Measurements from ENCODE around the gene DPP10. TPM values are rescaled to one million over a fixed set of nuclear protein-coding genes. Genes with fewer than 3 reads are reported as not detected.

DPP10 gene
- total RNA-seq, 4 donors from 2014 or later, result 3.3 to 6.6 (median 4.7) TPM

- Histone ChIP-seq H3K27ac (replicated peaks in 1 of 4) (no peak overlapping the region), H3K36me3 (no peaks in the 10 kb centered on the region), H3K27me3 (no peaks in the 10 kb centered on the region), H3K9me3 (no peaks in the 10 kb centered on the region), H3K4me1 (no peaks in the 10 kb centered on the region), H3K4me3 (no peak overlapping the region)
- no peak for DNase-seq (ENCODE audit: extremely low spot score)
- intact Hi-C loops (cut with DNase I), result no loop called here
- TF ChIP-seq POLR2A (IDR thresholded peaks at IDR 0.05; ENCODE audit: low read depth) (no peak), EP300 (IDR thresholded peaks at IDR 0.05) (no peak), POLR2AphosphoS5 (IDR thresholded peaks at IDR 0.05) (no peak)
- TF ChIP-seq, protein P1, sequence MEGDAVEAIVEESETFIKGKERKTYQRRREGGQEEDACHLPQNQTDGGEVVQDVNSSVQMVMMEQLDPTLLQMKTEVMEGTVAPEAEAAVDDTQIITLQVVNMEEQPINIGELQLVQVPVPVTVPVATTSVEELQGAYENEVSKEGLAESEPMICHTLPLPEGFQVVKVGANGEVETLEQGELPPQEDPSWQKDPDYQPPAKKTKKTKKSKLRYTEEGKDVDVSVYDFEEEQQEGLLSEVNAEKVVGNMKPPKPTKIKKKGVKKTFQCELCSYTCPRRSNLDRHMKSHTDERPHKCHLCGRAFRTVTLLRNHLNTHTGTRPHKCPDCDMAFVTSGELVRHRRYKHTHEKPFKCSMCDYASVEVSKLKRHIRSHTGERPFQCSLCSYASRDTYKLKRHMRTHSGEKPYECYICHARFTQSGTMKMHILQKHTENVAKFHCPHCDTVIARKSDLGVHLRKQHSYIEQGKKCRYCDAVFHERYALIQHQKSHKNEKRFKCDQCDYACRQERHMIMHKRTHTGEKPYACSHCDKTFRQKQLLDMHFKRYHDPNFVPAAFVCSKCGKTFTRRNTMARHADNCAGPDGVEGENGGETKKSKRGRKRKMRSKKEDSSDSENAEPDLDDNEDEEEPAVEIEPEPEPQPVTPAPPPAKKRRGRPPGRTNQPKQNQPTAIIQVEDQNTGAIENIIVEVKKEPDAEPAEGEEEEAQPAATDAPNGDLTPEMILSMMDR (IDR thresholded peaks at IDR 0.05), result no peak
- 63% methylated on average over 3 of the region's 3 CpGs for WGBS
These were observed 362.8 kb downstream of the DPP10 start for GRCh38 chr2:114805195-114805594.

DNA sequence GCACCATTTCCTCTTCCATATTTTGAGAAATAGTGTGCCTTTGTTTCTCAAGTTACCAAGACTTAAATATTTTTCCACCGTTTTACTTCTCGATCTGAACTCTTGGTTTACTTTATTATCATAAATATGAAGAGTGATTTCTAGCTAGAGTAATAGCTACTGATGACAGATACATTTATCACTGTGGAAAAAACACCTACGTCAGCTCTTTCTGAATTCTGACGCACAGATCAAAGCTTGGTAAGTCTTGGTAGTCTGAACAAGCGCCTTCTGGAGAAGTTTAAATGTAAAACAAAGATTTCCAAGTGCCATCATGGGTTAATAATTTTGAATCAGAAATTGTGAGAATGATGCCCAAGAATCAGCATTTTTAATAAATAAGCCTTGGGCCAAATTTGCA lies 367.7 kb downstream of the DPP10 start:
- DNase-seq (ENCODE audit: extremely low spot score), result no peak
- Histone ChIP-seq H3K27ac (replicated peaks in 1 of 4) (no peak overlapping the region), H3K36me3 (no peaks in the 10 kb centered on the region), H3K27me3 (no peaks in the 10 kb centered on the region), H3K9me3 (no peaks in the 10 kb centered on the region), H3K4me1 (no peaks in the 10 kb centered on the region), H3K4me3 (no peak overlapping the region)
- TF ChIP-seq, protein P1 (IDR thresholded peaks at IDR 0.05), result no peak
- TF ChIP-seq POLR2AphosphoS5 (IDR thresholded peaks at IDR 0.05) (no peak), POLR2A (IDR thresholded peaks at IDR 0.05; ENCODE audit: low read depth) (no peak), EP300 (IDR thresholded peaks at IDR 0.05) (no peak)
- WGBS, result 68% methylated on average over 5 of the region's 5 CpGs
- intact Hi-C loops (cut with DNase I), result no loop called here

DNA sequence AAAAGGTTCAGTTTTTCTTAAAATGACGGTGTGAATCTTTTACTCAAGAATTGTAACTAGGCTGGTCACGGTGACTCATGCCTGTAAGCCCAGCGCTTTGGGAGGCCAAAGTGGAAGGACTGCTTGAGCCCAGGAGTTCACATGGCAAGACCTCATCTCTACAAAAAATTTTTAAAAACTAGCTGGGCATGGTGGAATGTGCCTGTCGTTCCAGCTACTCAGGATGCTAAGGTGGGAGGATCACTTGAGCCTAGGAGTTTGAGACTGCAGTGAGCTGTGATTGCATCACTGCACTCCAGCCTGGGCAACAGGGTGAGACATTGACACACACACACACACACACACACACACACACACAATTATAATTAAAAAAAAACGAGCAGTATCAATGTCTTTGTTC lies 369.8 kb downstream of the DPP10 start:
- 86% methylated on average over 5 of the region's 5 CpGs for WGBS
- Histone ChIP-seq H3K4me1 (no peaks in the 10 kb centered on the region), H3K27ac (replicated peaks in 1 of 4) (no peak overlapping the region), H3K4me3 (no peak overlapping the region), H3K36me3 (no peaks in the 10 kb centered on the region), H3K27me3 (no peaks in the 10 kb centered on the region), H3K9me3 (no peaks in the 10 kb centered on the region)
- DNase-seq (ENCODE audit: extremely low spot score), result no peak
- TF ChIP-seq POLR2AphosphoS5 (IDR thresholded peaks at IDR 0.05), result no peak
- no peak for TF ChIP-seq POLR2A (IDR thresholded peaks at IDR 0.05; ENCODE audit: low read depth)
- no peak for TF ChIP-seq EP300 (IDR thresholded peaks at IDR 0.05)
- TF ChIP-seq, protein P1 (IDR thresholded peaks at IDR 0.05), result no peak
- intact Hi-C loops (cut with DNase I), result no loop called here

GRCh38 chr2:114814355-114814754 lies 371.9 kb downstream of the DPP10 start:
- no peak overlapping the region for H3K4me3 ChIP-seq
- H3K27ac ChIP-seq (replicated peaks in 1 of 4), result no peak overlapping the region
- no peaks in the 10 kb centered on the region for H3K4me1 ChIP-seq
- 85% methylated on average over 6 of the region's 6 CpGs for WGBS
- H3K27me3 ChIP-seq, result no peaks in the 10 kb centered on the region
- H3K9me3 ChIP-seq, result no peaks in the 10 kb centered on the region
- H3K36me3 ChIP-seq, result no peaks in the 10 kb centered on the region
- TF ChIP-seq POLR2A (IDR thresholded peaks at IDR 0.05; ENCODE audit: low read depth), result no peak
- TF ChIP-seq, protein P1 (IDR thresholded peaks at IDR 0.05), result no peak
- TF ChIP-seq POLR2AphosphoS5 (IDR thresholded peaks at IDR 0.05), result no peak
- TF ChIP-seq EP300 (IDR thresholded peaks at IDR 0.05), result no peak
- no peak for DNase-seq (ENCODE audit: extremely low spot score)
- intact Hi-C loops (cut with DNase I), result no loop called here

DNA sequence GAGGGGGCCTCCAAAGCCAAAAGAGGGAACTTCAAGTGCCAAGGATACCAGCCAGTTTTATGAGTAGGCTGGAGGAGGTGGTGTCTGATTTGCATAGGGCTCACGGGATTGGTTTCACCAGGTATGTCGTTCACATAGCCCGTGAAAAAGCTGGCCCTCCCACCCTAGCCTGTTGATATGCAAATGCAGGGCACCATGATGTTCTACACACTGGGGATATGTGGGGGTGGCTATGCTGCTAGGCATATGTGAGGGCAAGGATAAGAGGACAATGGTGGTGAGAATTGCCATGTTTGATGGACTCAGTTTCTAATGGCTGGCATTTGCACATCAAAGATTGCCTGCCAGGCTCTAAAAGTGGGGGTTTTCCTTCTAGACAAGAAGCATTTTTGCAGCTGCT lies 378.6 kb downstream of the DPP10 start:
- WGBS, result 89% methylated on average over 3 of the region's 3 CpGs
- TF ChIP-seq POLR2A (IDR thresholded peaks at IDR 0.05; ENCODE audit: low read depth) (no peak), EP300 (IDR thresholded peaks at IDR 0.05) (no peak), POLR2AphosphoS5 (IDR thresholded peaks at IDR 0.05) (no peak)
- TF ChIP-seq, protein P1 (IDR thresholded peaks at IDR 0.05), result no peak
- intact Hi-C loops (cut with DNase I), result no loop called here

More for the DNA sequence above, 378.6 kb downstream of the DPP10 start:
- no peaks in the 10 kb centered on the region for H3K4me1 ChIP-seq
- H3K27me3 ChIP-seq, result peaks cover 0 to 9% (median 0%) of the 10 kb centered on the region in 4 donors
- no peak overlapping the region for H3K27ac ChIP-seq (replicated peaks in 1 of 4)
- DNase-seq (ENCODE audit: extremely low spot score), result no peak
- no peaks in the 10 kb centered on the region for H3K9me3 ChIP-seq
- H3K36me3 ChIP-seq, result no peaks in the 10 kb centered on the region
- H3K4me3 ChIP-seq, result no peak overlapping the region

Data from esophagus muscularis mucosa (tissue), 4 donors.